Transverse colon (tissue), 4 donors: ENCODE results near the gene DUSP2.

Source experiments
- CTCF ChIP-seq, 5 experiments: fragments of 200-600 bp in 3 of 5; fragments of 450-650 bp in 2 of 5; sonication (generic) in 3 of 5; IDR thresholded peaks; 1 replicate in 2 of 5; 2 replicates in 3 of 5; pipeline ENCODE4 v1.5.1; 2016 to 2017; ENCODE audit warnings: antibody characterized with exemption in 5 of 5, inconsistent platforms in 3 of 5, mild to moderate bottlenecking in 2 of 5, moderate library complexity in 1 of 5
- EP300 ChIP-seq: sonication (generic); formaldehyde crosslinking; IDR thresholded peaks from one replicate; pipeline ENCODE4 v1.6.1; 2017; ENCODE audit warnings: antibody characterized with exemption, low read depth
- POLR2A ChIP-seq: fragments of 450-650 bp; IDR thresholded peaks from one replicate; pipeline ENCODE4 v1.6.1; 2016; ENCODE audit warnings: antibody characterized with exemption, mild to moderate bottlenecking, moderate library complexity
- POLR2AphosphoS5 ChIP-seq, 3 donors: sonication (generic); formaldehyde crosslinking; IDR thresholded peaks; one replicate each; pipeline ENCODE4 v1.6.1; 2016; ENCODE audit warnings: antibody characterized with exemption in 3 of 3

GRCh38 chr2:96095116-96095636, 50.1 kb downstream of the DUSP2 start:
- TF ChIP-seq EP300, result no peak
- no peak for TF ChIP-seq CTCF (IDR thresholded peaks at IDR 0.05)
- TF ChIP-seq POLR2A, result no peak
- TF ChIP-seq POLR2AphosphoS5 (IDR thresholded peaks at IDR 0.05), result no peak
